AG09319 (cell line): ENCODE data around the gene MKNK1.

Source experiments
- DNase-seq: peaks from one replicate; pipeline ENCODE4 v3.0.0-alpha.2; 2010; ENCODE audit warnings: low read depth; ENCODE audit errors: extremely low read depth
- TF ChIP-seq, protein P1 (sequence below): IDR thresholded peaks from 2 replicates; pipeline ENCODE4 v1.5.1; 2011; ENCODE audit warnings: low read depth, mild to moderate bottlenecking, inconsistent platforms, low read length, moderate library complexity

The MKNK1 gene

DNA sequence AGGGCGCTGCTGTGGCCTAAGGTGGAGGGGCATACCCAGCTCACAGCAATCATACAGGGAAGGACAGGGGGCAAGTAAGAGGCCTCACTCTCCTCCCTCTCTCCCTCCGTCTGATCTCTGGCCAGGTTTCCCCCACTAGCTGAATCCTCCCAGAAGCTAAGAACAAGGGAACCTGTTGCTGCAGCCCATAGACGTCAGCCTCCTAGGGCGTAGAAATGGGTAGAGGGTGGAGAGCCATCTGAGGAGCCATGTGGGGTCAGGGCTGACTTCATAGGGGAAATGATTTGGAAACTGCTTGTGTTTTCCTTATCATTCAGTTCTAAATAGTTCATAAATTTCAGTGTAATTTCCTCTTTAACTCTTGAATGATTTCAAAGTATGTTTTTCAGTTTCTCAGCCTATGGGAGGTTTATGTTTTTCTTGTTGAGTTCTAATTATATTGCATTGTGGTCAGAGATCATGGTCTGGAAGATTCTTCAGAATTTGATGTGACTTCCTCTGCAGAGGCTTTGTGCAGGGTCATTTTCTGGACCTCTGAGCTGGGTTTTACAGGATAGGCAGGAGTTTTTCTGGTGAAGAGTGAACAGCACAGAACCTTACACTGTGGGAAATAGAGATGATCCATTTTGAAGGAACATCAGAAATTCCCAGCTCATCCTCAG, 14.8 kb upstream of the MKNK1 start:
- TF ChIP-seq, protein P1, sequence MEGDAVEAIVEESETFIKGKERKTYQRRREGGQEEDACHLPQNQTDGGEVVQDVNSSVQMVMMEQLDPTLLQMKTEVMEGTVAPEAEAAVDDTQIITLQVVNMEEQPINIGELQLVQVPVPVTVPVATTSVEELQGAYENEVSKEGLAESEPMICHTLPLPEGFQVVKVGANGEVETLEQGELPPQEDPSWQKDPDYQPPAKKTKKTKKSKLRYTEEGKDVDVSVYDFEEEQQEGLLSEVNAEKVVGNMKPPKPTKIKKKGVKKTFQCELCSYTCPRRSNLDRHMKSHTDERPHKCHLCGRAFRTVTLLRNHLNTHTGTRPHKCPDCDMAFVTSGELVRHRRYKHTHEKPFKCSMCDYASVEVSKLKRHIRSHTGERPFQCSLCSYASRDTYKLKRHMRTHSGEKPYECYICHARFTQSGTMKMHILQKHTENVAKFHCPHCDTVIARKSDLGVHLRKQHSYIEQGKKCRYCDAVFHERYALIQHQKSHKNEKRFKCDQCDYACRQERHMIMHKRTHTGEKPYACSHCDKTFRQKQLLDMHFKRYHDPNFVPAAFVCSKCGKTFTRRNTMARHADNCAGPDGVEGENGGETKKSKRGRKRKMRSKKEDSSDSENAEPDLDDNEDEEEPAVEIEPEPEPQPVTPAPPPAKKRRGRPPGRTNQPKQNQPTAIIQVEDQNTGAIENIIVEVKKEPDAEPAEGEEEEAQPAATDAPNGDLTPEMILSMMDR = no peak
- no peak for DNase-seq

- TF ChIP-seq, protein P1 = no peak
- no peak for DNase-seq
Observed at GRCh38 chr1:46617833-46618232, 13.8 kb upstream of the MKNK1 start.

DNA sequence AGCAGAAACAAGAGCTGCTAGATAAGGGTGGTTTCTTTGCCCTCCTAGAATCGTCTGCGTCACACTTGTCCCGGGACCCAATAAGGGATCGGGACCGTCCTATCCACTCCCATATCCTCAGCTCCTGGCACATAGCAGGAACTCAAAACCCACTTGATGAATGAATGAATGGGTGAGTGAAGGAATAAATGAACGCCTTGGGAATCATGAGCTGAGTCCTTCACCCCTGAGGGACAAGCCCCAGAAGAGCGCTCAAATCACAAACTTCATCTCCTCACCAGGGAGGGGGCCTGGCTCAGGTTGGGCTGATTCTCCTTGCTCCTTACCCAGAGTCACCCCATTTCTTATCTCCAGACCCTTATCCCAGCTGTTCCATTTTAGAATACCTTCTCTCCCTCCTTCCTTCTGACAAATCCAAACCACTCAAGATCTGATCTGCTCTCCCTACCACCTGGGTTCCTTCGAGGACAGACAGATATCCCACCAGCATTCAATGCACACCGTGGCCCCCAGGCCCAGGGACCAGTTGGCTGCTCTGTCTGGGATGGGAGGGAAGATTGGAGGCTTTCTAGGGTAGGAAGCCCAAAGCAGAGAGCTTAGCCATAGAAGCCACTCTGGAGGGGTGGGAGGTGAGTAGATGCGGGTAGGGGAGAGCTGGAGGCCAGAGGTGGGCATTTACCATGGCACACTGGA, 13.2 kb upstream of the MKNK1 start:
- no peak for DNase-seq
- TF ChIP-seq, protein P1 = no peak

DNA sequence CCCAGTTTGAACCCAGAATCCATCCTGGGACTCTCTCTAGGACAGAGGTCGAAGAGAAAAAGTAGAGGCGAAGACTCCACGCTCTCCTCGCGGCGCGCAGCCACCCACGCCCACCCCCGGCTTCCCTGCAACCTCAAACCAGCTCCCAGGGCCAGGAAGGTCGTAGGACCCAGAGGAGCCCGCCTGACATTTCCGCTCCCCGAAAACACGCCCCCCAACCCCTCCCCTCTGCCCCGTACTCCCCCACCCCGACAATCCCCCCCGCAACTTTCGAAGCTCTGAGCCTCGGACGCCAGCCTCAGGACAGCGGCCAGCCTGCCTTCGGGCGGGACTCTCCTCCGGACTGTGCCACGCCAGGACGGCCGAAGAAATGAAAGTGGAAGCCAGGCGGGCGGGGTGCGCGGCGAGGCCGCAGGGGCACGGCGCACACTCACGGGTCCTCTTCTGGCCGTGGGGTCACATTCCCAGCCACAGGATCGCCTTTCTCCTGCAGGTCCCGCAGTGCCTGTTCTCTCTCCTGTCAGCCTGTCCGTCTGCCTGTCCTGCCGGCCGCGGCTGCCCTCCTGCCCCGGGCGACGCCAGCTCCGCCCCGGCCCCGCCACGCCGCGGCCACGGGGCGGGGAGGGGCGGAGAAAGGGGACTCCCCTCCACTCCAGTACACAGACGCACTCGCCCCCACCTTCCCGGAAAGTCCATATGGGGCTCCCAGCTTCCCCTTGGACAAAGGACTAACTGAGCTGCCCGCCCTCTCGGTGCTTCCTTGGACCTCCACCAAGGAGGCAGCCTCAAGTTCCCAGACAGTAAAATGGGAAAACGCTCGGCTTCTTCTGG, 12.4 kb upstream of the MKNK1 start, which contains the start of gene MOB3C:
TSS of gene MOB3C (minus strand) at position 535 of the 831 bp plus-strand sequence. CDS start 3,490 bp downstream, outside the sequence.
- DNase-seq = peak; percentile 59
- TF ChIP-seq, protein P1 = no peak

- no peak for DNase-seq
- TF ChIP-seq, protein P1 = no peak
Observed at GRCh38 chr1:46615735-46616134, 11.7 kb upstream of the MKNK1 start.

- DNase-seq = no peak
- TF ChIP-seq, protein P1 = no peak
Observed at GRCh38 chr1:46615088-46615487, 11.0 kb upstream of the MKNK1 start.

DNA sequence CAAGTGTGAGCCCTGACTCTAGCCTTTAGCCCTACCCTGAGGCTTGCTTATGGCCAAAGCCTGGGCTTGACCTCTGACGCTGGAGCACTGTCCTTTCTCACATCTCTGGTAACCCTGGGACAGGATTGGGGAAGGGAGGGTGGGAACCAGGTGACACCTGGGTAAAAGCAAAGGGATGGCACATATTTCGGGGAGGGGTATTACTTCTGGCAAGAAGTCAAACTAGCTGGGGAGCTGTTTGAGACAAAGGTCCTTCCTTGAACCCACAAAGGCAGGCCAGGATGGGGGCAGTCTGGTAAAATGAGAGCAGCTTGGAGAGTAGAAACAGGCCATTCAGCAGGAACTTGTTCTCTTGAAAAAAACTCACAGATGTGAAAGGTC, 10.5 kb upstream of the MKNK1 start:
- no peak for DNase-seq
- TF ChIP-seq, protein P1 = no peak
